NT2/D1 (cell line): ENCODE results near the gene RALGAPB.

Source experiments
- SUZ12 ChIP-seq: IDR thresholded peaks from 2 replicates; pipeline ENCODE4 v1.6.1; 2011; ENCODE audit not compliant: insufficient read length, insufficient read depth; ENCODE audit errors: extremely low read depth
- ZNF274 ChIP-seq: IDR thresholded peaks from 2 replicates; pipeline ENCODE4 v1.6.1; 2011; ENCODE audit warnings: mild to moderate bottlenecking, low read depth, low read length

DNA sequence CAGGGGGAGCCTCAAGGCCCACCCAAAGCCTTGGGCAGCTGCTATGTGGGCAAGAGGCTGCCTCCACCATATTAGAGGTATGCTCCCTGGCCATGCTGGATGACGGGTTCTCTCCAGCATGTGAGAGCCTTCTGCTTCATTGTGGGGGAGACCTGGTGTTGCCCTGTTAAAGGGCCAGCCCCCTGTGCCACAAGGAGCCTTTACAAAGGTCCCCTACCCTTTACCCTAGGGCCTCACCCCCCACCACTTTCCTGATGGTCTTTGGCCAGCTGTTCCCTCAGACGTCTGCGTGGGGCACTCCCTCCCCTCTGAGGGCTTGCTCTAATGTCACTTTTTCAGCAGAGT lies 113.5 kb downstream of the RALGAPB start:
- TF ChIP-seq ZNF274 (no peak), SUZ12 (no peak)
